ENCODE measurements around the gene MYO1C. TPM values are rescaled to one million over a fixed set of nuclear protein-coding genes. Genes with fewer than 3 reads are reported as not detected.
A peak's percentile ranks its signal among the peaks of the same experiment; 100 is the strongest.
"Not testable (repeated sequence)": the region's sequence is repeated elsewhere in the genome, so short reads cannot be mapped to it uniquely, and the experiment has no call there.

Gene MYO1C
- polyA plus RNA-seq, 10 donors, result 73.4 to 88.1 (median 81.8) TPM

- no peak for DNase-seq
Observed at GRCh38 chr17:1470071-1470754, 22.3 kb downstream of the MYO1C start.

GRCh38 chr17:1469231-1469852 is 23.1 kb downstream of the MYO1C start:
- no peak for DNase-seq

GRCh38 chr17:1467898-1468492 is 24.5 kb downstream of the MYO1C start:
- DNase-seq, result peak in 1 of 3 donors; percentile 49

DNA sequence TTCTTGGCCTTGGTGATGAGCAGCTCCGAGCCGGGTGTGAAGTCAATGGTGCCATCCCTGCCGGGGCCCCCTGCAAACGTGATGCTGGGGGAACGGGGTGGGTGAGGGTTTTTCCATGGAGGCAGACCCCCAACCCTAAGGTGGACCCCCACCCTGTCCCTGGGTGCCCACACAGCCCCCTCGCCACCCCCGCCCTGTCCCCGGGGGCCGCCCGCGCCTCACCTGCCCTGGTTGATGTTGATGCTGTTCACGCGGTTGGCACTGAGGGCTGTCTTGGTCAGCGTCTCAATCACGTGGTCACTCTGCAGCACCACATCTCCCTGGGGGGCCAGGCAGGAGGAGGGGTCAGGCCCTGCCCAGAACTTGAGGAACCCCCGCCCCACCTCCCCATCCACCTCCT is 25.2 kb downstream of the MYO1C start:
- DNase-seq, result no peak

- no peak for DNase-seq
Observed at GRCh38 chr17:1464186-1464585, 28.3 kb downstream of the MYO1C start.

DNA sequence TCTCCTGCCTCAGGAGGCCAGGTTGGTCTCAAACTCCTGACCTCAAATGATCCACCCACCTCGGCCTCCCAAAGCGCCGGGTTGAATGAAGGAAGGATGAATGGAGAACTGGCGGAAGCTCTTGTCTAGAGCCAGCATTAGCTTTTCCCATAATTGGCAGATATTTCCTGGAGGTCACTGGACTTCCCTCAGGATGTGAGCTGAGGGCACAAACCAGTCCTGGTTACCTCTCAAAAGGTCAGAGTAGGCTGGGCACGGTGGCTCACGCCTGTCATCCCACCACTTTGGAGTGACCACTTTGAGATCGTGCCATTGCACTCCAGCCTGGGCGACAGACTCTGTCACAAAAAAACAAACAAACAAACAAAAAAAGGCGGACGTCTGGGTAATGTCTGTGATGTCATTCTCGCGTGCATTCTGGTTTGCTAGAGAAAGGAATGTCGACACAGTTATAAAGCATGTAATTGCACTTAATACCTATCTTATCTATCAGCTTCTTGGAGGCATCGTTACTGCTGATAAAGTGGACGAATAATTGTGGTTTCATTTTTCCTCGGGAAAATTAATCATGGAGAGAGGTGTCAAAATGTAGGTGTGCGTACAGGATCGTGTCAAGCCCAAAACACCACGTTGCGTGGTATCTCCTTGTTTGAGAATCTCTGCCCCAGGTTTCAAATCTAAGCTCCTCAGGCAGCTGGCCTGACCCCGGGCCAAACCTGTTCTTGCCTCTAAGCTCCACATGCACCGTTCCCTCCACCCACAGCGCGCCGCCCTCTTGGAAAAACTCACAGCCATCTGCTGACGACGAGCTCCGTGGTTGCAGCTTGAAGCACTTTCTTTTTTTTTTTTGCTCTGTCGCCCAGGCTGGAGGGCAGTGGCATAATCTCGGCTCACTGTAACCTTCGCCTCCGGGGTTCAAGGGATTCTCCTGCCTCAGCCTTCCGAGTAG is 30.0 kb downstream of the MYO1C start:
- no peak for DNase-seq

DNA sequence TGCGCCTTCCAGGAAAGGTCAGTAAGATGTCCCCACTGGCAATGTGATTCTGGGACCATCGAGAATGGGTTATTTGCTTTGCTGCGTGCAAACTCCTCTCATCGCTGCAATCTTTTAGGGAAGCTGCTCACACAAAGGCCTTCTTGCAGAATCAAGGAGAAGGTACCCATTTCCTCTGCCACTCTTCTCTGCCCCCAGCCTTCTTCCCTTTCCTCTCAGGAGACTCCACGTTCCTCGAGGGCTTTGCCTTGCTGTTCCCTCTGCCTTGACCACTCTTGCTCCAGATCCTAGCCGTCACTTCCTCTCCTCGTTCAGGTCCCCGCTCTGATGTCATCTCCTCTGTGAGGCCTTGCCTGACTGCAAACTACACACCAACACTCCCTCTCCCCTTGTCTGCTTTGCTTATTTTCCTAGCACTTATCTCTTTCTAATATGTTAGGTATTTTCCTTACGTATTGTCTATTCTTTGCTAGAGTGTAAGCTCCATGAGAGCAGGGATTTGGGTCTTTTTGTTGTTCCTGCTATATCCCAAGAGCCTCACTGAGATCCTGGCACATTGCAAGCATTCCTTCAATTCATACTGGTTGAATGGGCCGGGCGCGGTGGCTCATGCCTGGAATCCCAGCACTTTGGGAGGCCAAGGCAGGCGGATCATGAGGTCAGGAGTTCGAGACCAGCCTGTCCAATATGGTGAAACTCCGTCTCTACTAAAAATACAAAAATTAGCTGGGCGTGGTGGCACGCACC is 31.1 kb downstream of the MYO1C start:
- no peak for DNase-seq

DNA sequence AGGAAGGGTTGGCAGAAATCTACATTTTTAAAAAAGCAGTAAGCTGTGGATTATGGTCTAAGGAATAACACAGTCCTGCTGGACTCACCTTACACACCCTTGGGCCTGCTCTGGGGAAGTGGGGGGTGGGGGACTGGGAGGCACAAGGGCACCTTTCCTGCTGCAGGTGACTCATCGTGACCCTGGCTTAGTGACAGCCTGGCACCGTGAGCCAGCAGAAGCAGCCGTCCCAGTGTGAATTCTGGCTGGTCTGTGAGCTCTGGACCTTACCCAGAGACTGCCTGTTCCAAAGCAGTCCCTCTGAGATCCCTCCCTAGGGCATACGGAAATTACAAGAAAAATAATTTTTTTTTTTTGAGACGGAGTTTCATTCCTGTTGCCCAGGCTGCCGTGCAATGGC is 32.3 kb downstream of the MYO1C start:
- DNase-seq, result no peak

DNA sequence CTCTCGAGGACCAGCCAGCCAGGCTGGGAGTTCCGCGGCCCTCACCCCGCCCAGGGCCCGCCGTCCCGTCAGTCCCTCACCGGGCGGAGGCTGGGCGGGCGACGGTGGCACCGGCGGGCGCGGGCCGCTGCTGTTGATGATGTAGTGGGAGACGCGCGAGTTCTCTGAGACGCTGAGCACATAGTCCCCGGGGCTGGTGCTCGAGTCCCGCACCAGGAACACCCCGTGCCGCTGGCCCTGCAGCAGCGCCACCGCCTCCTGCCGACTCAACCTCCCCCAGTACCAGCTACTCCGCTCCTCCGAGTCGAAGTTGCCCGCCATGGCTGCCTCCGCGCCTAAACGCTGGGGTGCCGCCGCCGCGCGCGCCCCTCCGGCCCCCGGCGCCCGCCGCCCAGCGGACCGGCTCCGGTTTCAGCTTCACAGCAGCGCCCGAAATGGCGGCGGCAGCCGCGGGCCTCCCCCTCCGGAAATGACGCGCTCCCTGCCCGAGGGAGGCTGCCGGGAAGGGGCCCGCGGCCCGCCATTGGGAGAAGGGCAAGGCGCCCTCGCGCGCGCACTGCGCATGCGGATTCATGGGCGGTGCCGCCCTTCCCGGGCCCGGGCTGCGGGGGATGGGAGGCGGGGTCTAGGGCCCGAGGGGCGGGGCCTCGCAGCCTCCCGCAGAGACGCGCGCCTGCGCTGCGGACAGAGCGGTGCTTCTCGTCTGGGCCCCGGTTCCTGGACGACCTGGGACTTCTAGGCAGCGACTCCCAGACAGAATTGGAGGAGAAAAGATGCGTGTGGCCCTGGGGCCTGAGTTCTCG is 36.5 kb downstream of the MYO1C start, which contains the start of gene CRK:
TSS of gene CRK (minus strand) at position 436 of the 803 bp plus-strand sequence. CDS start at position 321, 115 bp downstream.
- DNase-seq, result peak; percentile 97 to 99 (median 99)

GRCh38 chr17:1455291-1455796 is 37.1 kb downstream of the MYO1C start:
- peak; percentile 43 to 87 (median 74) for DNase-seq

GRCh38 chr17:1454541-1454940 is 37.9 kb downstream of the MYO1C start:
- DNase-seq, result no peak

GRCh38 chr17:1453694-1454093 is 38.8 kb downstream of the MYO1C start:
- DNase-seq, result not testable (repeated sequence)

DNA sequence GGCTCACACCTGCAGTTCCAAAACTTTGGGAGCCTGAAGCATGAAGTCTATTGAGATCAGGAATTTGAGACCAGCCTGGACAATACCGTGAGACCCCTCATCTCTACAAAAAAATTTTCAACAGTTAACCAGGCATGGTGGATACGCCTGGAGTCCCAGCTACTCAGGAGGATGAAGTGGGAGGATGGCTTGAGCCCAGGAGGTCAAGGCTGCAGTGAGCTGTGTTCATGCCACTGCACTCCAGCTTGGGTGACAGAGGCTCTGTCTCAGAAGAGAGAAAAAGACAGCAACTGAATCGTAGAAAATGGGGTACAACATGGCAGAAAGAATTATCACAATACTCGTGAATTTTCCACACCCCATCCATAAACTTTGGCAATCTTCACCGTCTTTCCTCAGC is 39.6 kb downstream of the MYO1C start:
- no peak for DNase-seq

GRCh38 chr17:1450261-1450660 is 42.2 kb downstream of the MYO1C start:
- DNase-seq, result not testable (repeated sequence)

DNA sequence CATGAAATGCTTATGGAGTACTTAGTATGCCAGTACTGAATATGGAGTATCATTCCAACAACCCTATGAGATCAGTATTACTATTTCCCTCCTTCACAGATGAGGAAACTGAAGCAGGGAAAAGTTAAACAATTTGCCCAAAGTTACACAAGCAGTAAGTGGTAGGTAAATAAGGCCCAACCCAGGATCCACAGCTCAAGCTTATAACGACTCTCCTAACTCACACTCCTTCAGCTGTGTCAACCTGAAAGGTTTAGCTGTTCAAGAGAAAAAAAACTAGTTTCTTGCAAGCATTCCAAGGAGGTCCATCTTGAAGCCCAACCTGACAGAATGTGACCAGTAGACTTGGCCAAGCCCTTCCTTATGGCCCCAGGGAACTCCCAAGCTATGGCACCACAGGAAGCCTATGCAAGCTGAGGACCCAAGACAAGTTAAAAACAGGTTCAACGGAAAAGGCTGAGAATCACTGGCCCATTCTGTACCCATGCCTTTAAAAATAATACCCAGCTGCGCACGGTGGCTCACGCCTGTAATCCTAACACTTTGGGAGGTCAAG is 43.0 kb downstream of the MYO1C start:
- no peak for DNase-seq

DNA sequence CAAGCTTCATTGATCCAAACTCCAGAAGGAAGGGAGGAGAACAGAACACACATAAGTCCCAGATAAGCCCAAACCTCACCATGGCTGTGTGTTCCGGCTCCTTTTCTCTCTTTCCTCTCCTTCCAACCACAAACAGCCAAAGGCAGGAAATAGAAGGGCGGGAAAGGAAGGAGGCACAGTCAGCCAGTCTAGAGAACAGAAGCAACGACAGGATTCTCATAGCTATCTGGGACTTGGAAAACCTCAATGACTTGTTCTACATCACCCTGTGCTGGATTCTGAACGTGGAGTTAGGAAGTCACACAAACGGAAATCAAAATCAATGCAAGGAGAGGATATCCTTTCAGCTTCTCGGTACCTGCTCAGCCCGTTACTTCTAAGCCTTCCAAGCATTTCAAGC is 45.4 kb downstream of the MYO1C start:
- DNase-seq, result no peak

DNA sequence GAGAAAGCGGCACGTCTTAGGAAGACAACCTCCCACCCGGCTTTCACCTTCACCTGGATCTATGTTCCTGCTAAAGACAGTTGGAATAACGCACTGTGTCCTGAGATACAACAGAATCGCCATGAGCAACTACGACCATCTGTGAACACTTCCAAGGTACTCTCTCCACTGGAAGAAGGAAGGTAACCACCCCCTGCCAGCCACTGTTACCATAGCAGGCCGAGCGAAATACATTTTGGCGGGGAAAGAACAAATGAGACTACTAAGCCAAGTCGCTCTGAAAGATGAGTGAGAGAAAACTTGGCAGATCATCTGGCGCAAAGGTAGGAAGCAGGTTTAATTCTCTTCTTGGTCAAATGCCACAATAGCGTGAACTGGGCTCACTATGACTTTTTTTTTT is 46.3 kb downstream of the MYO1C start:
- DNase-seq, result no peak

DNA sequence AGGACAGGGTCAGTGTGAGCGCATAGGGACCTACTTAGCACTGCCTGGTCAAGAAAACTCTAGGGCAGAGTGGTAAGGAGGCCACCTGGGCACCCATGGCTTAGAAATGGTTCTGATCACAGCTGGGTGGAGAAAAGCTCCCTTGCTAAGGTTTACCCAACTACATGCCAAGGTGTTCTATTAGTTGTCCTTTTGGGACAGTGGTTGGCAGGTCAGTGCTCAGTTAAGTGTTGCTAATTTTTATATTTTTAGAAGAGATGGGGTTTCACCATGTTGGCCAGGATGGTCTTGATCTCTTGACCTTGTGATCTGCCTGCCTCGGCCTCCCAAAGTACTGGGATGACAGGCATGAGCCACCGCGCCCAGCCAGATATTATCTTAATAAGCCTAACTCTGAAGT is 46.8 kb downstream of the MYO1C start:
- not testable (repeated sequence) for DNase-seq

- not testable (repeated sequence) for DNase-seq
Observed at GRCh38 chr17:1442721-1443120, 49.8 kb downstream of the MYO1C start.

GRCh38 chr17:1442187-1442586 is 50.3 kb downstream of the MYO1C start:
- DNase-seq, result no peak

Data from muscle of back (tissue), 11 donors.